IPS-15b (cell line): Measurements from ENCODE around the gene FAHD1.

Experiments
- H3K27me3 ChIP-seq: one replicate; pipeline ENCODE4 v1.6.1; 2013; ENCODE audit warnings: low read length; ENCODE audit not compliant: control insufficient read depth, insufficient read depth
- H3K36me3 ChIP-seq: one replicate; pipeline ENCODE4 v1.6.1; 2013; ENCODE audit warnings: low read length; ENCODE audit not compliant: control insufficient read depth, insufficient read depth
- H3K4me1 ChIP-seq: one replicate; pipeline ENCODE4 v1.6.1; 2013; ENCODE audit warnings: mild to moderate bottlenecking, low read length; ENCODE audit not compliant: control insufficient read depth, insufficient read depth
- H3K4me3 ChIP-seq: one replicate; pipeline ENCODE4 v1.5.1; 2013; ENCODE audit warnings: low read depth, low read length
- H3K9ac ChIP-seq: one replicate; pipeline ENCODE4 v1.6.1; 2013; ENCODE audit warnings: low read depth, mild to moderate bottlenecking, low read length
- H3K9me3 ChIP-seq: one replicate; pipeline ENCODE4 v1.6.1; 2013; ENCODE audit warnings: mild to moderate bottlenecking, low read length; ENCODE audit not compliant: control insufficient read depth, insufficient read depth

The FAHD1 gene

GRCh38 chr16:1839554-1839953 is 12.5 kb downstream of the FAHD1 start:
- Histone ChIP-seq H3K36me3 (no peaks in the 10 kb centered on the region), H3K4me3 (no peak overlapping the region), H3K4me1 (no peaks in the 10 kb centered on the region), H3K27me3 (peaks cover 3% of the 10 kb centered on the region), H3K9ac (no peak overlapping the region), H3K9me3 (no peaks in the 10 kb centered on the region)

- Histone ChIP-seq H3K4me1 (no peaks in the 10 kb centered on the region), H3K4me3 (no peak overlapping the region), H3K9ac (no peak overlapping the region), H3K36me3 (no peaks in the 10 kb centered on the region), H3K9me3 (no peaks in the 10 kb centered on the region), H3K27me3 (no peaks in the 10 kb centered on the region)
Measured at GRCh38 chr16:1845985-1846384, 19.0 kb downstream of the FAHD1 start.

- Histone ChIP-seq H3K9me3 (no peaks in the 10 kb centered on the region), H3K27me3 (no peaks in the 10 kb centered on the region), H3K9ac (no peak overlapping the region), H3K36me3 (no peaks in the 10 kb centered on the region), H3K4me3 (no peak overlapping the region), H3K4me1 (no peaks in the 10 kb centered on the region)
Measured at GRCh38 chr16:1846416-1846815, 19.4 kb downstream of the FAHD1 start.

GRCh38 chr16:1850981-1851380 is 24.0 kb downstream of the FAHD1 start:
- Histone ChIP-seq H3K27me3 (peaks cover 3% of the 10 kb centered on the region), H3K4me3 (no peak overlapping the region), H3K4me1 (no peaks in the 10 kb centered on the region), H3K36me3 (no peaks in the 10 kb centered on the region), H3K9ac (no peak overlapping the region), H3K9me3 (no peaks in the 10 kb centered on the region)

- Histone ChIP-seq H3K9me3 (no peaks in the 10 kb centered on the region), H3K4me3 (no peak overlapping the region), H3K36me3 (no peaks in the 10 kb centered on the region), H3K9ac (no peak overlapping the region), H3K27me3 (peaks cover 4% of the 10 kb centered on the region), H3K4me1 (no peaks in the 10 kb centered on the region)
Measured at GRCh38 chr16:1851793-1852192, 24.8 kb downstream of the FAHD1 start.

- Histone ChIP-seq H3K36me3 (no peaks in the 10 kb centered on the region), H3K9ac (no peak overlapping the region), H3K4me3 (no peak overlapping the region), H3K27me3 (peaks cover 39% of the 10 kb centered on the region), H3K4me1 (no peaks in the 10 kb centered on the region), H3K9me3 (no peaks in the 10 kb centered on the region)
Measured at GRCh38 chr16:1857433-1858097, 30.6 kb downstream of the FAHD1 start.

GRCh38 chr16:1858189-1858865 is 31.3 kb downstream of the FAHD1 start:
- no peak overlapping the region for H3K9ac ChIP-seq

GRCh38 chr16:1859650-1860049 is 32.6 kb downstream of the FAHD1 start:
- H3K9ac ChIP-seq = no peak overlapping the region
- H3K4me1 ChIP-seq = no peaks in the 10 kb centered on the region
- no peaks in the 10 kb centered on the region for H3K9me3 ChIP-seq
- H3K27me3 ChIP-seq = peaks cover 36% of the 10 kb centered on the region
- H3K36me3 ChIP-seq = no peaks in the 10 kb centered on the region
- no peak overlapping the region for H3K4me3 ChIP-seq

More at GRCh38 chr16:1858189-1858865, 31.3 kb downstream of the FAHD1 start:
- Histone ChIP-seq H3K4me3 (no peak overlapping the region), H3K27me3 (peaks cover 39% of the 10 kb centered on the region), H3K36me3 (no peaks in the 10 kb centered on the region), H3K4me1 (no peaks in the 10 kb centered on the region), H3K9me3 (no peaks in the 10 kb centered on the region)

GRCh38 chr16:1861730-1862129 is 34.7 kb downstream of the FAHD1 start:
- Histone ChIP-seq H3K4me3 (no peak overlapping the region), H3K9me3 (no peaks in the 10 kb centered on the region), H3K36me3 (no peaks in the 10 kb centered on the region), H3K27me3 (peaks cover 36% of the 10 kb centered on the region), H3K9ac (no peak overlapping the region), H3K4me1 (no peaks in the 10 kb centered on the region)

GRCh38 chr16:1862394-1862793 is 35.4 kb downstream of the FAHD1 start:
- Histone ChIP-seq H3K9ac (no peak overlapping the region), H3K36me3 (no peaks in the 10 kb centered on the region), H3K4me3 (no peak overlapping the region), H3K9me3 (no peaks in the 10 kb centered on the region), H3K27me3 (peaks cover 29% of the 10 kb centered on the region), H3K4me1 (no peaks in the 10 kb centered on the region)

GRCh38 chr16:1863681-1864460 is 36.9 kb downstream of the FAHD1 start:
- Histone ChIP-seq H3K36me3 (no peaks in the 10 kb centered on the region), H3K9me3 (no peaks in the 10 kb centered on the region), H3K27me3 (peaks cover 16% of the 10 kb centered on the region), H3K4me1 (no peaks in the 10 kb centered on the region), H3K9ac (no peak overlapping the region), H3K4me3 (no peak overlapping the region)
